ENCODE results near the gene SYT5.
"Not testable (repeated sequence)": the region's sequence is repeated elsewhere in the genome, so short reads cannot be mapped to it uniquely, and the experiment has no call there.

The SYT5 gene

DNA sequence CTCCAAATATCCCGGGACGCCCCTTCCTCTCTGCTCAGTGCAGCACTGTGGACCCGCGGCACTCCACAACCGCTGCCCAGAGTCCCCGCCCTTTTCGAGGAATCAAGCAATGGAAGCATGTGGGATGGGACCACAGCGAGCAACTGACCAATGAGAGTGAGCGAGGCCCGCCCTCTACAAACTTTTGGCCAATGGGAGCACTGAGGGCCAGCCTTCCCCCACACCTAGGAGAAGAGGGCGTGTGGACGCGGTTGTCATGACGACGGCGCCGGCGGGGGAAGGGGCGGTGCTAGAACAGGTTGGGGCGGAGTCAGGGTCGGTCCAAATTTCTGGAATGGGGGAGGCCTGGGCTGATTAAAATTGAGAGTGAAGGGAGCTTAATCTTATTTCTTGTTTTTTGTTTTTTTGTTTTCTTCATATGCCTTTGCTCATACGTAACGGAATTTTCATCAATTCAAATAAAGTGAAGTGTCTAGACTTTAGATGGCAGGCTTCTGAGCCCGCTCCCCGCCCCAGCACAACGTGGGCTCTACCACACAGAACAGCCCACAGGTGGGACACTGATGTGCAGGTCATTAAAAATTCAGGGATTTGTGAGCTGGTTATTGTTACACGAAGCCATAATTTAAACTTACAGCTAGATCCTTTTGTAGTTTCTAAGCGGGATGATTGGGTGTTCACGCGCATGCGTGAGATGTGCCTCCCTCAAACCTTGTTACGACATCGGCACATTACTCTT is 13.4 kb downstream of the SYT5 start, which contains the start of gene DNAAF3:
Gene DNAAF3 (minus strand): TSS at position 84 of the 739 bp plus-strand sequence. CDS start 200 bp downstream, outside the sequence.
- DNase-seq, result peak; percentile 85 to 87

DNA sequence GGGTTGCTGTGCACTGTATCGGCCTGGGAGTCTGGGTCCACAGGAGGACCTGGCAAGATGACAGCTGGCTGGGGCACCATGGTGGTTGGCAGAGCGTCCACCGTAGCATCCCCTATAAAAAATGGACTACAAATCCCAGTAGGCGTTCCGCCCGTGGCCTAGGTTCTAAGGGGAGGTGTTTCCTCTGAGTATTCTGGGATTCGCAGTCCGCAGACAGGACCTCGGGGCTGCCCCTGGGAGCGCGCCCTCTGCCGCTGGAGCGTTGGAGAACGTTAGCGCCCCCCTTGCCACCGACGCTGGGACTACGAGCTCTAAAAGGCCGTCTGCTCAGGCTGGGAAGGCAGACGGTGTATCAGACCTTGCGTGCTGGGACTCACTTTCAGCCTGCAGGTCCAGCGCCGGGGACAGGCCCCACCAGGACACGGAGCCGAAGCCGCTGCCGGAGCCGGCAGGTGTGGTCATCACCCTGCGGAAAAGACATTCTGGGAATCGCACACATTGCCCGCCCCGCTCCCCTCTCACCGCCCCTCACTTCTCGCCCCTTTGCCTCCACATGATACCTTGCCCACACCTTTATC is 14.0 kb downstream of the SYT5 start:
- peak; percentile 67 to 69 for DNase-seq

DNA sequence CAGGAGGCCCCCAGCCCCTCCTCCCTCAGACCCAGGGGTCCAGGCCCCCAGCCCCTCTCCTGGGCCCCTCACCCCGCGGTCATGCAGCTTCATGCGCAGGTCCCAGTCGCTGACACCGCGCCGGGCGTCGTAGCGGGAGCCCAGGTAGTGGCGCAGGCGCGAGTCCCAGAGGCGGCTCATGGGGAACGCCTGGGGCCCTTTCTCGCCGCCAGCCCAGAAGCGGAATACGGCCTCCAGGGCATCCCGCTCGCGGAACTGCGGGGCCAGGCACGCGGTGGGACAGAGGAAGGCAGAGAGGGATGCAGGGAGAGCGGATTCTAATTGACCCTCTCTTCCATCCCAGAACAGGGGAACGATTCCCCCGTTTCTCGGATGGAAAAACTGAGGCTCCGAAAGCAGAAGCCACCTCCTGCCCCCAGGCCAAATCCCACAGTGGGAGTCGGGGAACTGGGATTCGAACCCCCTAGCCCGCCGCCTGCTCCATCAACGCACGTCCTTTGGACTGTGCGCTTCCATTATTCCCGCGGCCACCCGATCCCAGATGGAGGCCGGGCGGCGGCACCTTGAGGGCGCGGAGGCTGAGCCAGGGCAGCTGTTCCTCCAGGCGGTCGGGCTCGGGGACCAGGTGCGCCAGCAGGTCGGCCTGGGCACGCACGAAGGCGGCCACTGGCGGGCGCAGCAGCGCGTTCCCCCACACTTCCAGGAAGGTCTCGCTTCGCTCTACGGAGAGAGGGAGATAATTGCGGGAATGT is 18.3 kb downstream of the SYT5 start:
- no peak for DNase-seq

DNA sequence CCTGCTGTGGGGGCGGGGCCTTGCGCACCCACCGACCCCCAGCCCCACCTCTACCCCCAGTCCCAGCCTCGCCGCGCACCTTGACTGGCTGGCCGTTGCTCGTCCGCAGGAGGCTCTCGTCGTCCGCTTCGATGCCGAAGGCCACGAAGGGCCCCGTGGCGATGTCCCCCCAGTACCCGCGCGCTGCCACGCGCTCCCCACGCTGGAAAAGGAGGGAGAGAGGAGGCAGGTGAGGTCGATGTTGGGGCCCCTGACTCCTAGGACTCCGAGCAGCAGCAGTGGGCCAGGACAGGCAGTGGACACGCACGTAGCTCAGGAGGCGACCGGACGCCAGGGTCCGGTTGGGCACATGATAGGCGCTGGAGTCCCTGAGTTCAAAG is 19.1 kb downstream of the SYT5 start:
- no peak for DNase-seq

DNA sequence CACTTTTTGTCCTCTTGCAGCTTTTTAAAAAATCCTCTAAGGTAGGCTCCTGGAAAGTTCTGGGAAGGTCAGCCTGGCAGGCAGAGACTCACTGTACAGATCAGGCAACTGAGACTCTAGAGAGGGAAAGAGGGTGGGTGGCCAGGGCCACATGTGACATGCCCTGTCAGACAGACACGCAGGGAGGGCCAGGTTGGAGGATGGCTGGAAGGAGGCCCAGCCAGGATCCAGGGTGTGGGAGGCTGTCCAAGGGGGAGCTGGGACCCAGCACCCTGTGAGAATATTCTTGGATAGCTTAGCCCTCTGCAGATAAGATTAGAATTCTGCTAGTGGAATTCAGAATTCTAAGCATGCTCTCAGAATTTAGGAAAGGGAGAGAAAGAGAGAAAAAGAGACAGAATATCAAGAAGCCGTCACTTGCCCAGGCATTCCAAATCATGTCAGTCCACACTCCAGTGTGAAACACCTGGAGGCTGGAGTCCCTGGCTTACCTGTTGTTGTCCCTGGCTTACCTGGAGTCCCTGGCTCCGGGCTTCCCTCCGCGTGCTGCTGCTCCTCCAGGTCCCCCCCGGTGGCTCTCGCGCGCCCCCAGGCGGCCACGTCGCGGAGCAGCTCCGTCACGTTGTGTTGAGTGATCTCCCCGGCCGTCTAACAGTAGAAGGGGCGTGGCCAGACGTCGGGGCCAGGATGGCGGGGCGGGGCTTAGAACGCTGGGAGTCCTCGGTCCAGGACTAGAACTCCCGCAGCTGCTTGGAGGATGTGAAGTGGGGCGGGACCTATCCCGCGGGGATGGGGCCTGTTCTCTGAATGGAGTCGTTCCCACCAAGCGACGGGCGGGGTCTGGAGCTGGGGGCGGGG is 19.7 kb downstream of the SYT5 start:
- DNase-seq, result peak; percentile 93 to 95

DNA sequence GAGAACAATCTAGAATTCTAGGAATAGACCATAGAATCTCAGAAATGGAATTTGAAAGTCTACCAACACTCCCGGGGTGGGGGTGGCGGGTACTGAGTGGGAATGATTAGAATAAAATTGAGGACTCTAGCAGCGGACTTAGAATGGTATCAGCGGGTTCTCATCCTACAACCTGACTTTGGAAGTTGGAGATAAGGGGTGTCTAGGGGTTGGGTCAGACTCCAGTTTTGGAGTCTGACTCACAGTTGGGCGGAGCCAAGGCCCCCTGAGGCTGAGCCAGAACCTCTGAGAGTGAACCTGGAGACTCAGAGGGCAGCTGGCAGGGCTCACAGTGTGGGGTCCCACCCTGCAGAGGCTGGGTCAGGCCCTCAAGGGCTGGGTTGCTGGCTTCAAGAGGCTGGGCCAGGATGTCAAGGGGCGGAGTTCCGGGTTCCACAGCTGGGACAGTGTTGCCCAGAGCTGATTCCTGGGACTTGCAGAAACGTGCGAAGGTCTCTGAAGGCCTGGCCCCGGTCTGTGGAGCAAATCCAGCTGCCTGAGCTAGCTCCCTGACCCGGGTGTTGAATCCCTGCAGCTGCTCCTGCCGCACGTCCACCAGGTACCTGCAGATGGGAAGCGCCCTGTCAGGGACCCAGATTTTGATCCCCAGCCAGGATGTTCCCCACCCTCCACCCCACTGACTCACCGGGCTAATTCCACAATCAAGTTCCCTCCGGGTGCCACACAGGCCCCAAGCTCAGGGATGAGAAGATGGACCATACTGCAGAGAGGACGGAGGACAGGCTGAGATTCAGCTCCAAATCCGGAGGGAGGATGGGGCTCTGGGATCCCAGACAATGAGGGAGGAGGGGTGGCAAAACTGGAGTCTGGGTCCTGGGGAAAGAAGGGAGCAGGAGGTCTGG is 21.0 kb downstream of the SYT5 start:
- no peak for DNase-seq

DNA sequence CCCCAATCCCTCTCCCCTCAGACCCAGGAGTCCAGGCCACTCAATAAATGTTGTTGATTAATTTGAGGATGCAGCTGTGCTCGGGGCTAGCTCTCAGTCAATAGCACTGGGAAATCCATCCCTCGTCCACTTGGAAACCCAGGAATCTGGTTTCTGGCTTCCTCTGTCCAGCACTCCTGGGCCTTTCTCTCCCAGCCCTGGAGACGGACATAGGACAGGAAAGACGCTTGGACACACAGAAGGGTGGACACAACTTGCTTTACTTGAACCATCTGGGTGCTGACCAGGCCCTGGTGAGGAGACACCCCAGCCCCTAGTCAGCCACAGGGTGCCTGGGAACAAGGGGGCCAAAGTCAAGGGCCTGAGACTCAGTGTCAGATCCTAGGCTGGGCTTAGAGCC is 21.7 kb downstream of the SYT5 start:
- no peak for DNase-seq

DNA sequence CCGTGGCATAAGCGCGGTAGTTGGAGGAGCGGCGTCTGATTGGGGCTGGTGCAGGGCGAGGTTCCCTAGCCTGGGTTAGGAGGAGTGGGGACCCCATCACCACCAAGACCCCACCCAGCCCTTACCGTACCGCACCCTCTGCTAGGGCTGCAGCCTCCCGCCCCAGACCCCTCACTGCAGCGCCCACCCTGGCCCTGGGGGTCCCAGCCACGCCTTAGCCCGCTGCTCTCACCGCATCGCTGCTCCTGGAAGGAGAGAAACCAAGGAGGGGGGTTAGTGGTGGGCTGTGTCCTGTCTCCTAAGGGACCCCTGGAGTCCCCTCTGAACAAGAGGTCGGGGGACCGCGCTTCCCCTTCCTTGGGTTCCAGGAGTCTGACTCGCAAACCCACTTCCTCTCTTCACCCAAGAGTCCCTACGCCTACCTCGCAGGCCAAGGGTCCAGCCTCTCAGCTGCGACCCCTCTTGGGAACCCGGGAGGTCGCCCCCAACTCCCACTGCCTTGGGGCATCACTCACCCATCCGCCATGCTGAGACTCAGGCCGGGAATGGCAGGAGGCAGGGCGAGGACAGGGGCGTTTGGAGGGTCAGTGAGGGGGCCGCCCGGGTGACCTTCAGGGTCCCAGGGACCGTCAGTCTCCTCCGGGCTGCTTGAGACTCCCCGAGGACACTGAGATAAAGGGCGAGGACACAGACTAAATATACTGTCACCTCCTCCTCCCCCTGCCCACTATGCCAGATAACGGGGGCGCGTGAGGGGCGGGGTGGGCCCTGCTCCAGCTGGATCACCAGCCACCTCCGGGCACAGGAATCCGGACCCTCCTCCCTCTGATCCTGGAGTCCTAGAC is 22.8 kb downstream of the SYT5 start, which contains the start of gene TNNI3:
Gene TNNI3 (minus strand): TSS at position 669 of the 845 bp plus-strand sequence. CDS start 143 bp downstream, at position 526.
- no peak for DNase-seq

DNA sequence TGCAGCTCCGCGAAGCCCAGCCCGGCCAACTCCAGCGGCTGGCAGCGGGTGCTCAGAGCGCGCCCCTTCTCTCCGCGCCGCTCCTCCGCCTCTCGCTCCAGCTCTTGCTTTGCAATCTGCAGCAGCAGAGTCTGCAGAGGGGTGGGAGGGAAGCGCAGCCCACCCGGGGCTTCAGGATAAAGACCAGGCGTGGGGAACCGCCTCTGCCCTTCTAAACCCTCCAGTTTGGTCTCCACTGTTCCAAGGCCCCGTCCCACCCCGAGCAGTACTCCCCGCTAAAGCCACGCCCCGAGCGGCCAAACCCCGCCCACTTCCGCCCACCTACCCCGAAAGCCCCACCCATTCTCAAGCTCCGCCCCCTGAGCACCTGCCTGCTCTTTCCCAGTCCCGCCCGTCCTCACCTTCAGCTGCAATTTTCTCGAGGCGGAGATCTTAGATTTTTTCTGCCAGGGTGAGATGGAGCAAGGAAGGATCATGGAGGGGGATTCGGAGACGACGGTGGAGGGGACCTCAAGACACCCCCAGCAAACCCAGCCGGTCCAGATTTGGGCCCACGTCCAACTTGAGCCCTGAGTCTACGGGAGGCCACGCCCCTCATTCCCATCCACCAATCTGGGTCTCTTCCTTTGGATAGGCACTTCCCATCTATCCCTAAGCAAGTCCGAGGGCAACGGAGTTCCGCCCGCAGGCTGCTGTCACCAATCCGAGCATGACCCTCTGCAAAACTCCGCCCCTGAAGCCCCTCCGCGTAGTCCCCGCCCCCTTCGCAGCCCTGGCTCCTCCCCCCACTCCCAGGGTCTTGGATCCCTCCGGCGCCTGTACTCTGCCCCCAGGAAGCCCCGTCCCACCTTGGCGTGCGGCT is 23.7 kb downstream of the SYT5 start:
- peak; percentile 71 to 74 for DNase-seq

DNA sequence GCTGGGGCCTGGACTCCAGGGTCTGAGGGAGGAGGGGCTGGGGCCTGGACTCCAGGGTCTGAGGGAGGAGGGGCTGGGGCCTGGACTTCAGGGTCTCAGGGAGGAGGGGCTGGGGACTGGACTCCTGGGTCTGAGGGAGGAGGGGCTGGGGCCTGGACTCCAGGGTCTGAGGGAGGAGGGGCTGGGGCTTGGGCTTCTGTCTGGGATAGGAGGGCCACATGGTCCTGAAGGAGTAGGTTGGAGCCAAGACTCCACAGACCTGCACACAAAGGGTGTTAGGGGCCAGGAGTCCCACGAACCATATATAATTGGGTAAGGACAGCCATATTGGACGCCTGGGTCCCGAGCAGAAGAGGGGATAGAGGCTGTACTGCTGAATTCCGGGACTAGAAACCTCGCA is 24.3 kb downstream of the SYT5 start:
- not testable (repeated sequence) for DNase-seq

DNA sequence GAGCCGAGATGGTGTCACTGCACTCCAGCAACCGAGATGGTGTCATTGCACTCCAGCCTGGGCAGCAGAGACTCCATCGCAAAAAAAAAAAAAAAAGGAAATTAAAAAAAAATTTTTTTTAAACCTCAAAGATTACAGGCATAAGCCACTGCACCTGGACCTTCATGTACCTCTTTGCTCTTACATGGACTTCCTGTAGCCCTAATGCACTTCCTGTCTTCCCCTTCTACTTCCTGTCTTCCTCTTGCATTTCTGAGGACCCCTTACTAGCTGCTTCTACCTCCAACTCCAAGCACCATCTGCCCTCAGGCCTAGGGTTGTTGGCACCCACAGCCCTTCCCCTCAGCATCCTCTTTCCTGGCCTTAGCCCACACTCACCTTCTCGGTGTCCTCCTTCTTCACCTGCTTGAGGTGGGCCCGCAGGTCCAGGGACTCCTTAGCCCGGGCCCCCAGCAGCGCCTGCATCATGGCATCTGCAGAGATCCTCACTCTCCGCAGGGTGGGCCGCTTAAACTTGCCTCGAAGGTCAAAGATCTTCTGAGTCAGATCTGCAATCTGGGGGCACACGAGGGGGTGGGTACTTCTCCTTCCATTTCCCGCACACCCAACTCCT is 26.3 kb downstream of the SYT5 start:
- no peak for DNase-seq

DNA sequence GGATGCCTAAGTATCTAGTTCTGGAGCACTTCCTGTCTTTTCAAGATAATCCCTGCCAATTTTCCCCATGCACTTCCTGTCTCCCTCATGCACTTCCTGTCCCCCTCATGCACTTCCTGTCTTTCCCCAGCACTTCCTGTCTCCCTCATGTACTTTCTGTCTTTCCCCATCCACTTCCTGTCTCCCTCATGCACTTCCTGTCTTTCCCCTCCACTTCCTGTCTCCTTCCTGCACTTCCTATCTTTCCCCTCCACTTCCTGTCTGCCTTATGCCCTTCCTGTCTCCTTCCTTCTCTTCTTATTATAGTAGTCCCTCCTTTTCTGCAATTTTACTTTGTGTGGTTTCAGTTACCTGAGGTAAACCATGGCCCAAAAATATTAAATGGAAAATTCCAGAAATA is 28.1 kb downstream of the SYT5 start:
- DNase-seq, result no peak

DNA sequence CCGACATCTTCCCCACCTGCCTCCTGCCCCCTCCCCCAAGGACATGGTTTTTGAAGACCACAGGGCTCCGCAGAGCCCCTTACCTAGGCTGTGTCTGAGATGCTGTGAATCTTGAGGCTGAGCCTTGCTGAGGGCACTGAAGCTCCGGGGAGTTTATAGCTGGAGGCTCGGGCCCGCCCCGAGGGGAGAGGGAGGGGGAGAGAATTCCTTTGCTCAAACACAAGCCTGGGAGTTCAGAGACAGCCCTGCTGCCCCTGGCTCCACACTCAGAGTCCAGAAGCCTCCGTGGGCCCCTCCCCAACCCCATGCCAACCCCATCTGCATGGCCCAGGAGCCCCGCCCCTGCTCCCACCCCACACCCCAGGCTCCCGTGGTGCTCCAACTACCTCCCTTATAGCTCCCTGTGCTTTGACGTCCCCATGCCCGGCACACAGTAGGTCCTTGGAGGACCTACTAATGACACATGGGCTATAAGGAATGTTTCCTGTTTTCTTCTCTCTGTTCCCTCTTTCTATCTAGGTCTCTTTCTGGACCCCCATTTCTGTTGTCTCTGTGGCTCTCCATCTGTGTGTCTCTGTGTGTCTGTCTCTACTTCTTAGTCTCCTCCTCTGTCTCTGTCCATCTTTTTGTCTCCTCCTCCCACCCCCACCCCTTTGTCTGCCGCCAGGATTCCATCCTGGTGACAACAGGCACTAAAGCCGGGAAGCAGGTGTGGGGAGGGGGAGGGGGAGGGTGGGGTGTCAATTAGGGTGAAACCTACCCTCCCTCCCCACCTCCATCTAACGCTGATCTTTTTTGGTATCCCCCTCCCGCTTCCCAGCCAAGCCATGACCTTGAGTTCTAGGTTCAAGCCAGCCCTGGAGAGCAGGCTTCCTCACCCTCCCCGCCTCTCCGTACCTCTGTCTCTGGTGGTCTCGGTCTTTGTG is 30.7 kb downstream of the SYT5 start, which contains the start of gene TNNT1:
Gene TNNT1 (minus strand): TSS at position 129 of the 926 bp plus-strand sequence. CDS start 2,049 bp downstream, outside the sequence.
- DNase-seq, result no peak

DNA sequence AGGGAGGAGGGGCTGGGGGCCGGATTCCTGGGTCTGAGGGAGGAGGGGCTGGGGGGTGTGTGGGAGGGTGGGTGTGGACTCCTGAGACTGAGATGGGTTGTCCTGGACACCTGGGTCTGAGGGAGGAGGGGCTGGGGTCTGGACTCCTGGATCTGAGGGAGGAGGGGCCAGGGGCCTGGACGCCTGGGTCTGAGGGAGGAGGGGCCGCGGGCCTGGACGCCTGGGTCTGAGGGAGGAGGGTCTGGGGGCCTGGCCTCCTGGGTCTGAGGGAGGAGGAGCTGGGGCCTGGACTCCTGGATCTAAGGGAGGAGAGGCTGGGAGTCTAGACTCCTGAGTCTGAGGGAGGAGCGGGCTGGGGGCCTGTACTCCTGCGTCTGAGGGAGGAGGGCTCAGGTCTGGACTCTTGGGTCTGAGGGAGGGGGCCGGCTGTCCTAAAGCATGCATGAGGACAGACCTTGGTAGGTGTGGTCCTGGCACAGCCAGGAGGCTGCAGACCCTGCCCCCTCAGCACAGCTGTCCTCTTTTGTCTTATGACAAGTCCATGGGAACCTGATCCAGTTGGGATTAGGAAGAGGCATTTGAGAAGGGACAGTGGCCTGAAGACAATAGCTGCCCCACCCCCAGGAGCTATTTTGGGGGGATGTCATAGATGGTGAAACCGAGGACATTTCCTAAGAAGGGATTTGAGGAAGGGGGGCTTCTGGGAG is 32.4 kb downstream of the SYT5 start:
- no peak for DNase-seq

DNA sequence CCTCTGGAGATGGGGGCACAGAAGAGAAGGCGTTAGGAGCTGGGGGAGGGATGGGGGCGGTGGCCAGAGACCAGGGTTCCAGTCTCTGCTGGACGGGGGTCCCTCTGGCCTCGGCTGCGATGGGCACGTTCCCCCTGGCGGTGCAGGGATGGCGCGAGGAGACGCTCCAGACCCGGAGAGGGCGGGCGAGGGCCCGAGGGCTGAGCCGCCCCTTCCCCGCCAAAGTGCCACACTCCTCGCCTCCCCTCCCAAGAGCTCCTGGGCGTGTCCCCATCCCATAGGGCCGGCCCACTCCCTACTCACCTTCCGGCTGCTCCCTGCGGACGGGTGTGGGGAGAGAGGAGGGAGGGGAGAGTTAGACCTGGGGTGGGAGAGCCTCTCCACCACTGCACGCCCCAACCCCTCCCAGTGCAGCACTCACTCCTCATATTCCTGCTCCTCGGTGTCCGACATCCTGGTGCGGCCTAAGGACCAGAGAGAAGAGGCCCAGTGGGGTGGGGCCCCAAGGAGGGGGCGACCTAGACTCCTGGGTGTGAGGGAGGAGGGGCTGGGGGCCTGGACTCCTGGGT is 33.3 kb downstream of the SYT5 start:
- no peak for DNase-seq

DNA sequence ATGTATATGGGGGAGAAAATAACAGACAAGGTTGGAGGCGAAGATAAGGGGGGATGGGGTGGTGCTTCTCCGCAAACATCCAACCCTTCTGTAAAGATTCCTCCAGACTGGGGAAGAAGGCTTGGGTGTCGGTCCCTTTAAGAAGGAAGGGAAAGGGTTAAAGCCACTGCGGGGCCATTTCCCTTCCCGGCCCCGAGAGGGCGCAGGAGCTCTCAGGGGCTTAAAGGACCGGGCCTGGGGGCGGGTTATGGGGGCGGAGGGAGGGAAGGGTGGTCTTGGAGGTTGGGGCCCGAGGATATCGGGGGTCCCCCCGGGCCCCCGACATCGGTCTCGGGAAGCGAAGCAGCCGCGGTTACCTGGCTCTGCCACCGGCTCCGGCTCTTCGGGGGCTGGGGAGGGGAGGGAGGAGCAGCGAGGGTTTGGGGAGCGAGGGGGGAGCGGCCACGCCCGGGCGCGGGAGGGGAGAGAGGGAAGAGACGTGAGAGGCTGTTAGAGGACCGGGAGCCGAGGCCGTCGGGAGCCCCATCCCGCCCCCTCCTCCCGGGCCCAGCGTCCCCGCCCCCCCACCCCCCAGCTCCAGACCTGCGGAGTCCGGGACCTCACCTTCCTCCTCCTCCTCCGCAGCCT is 33.9 kb downstream of the SYT5 start:
- DNase-seq, result peak; percentile 50 to 54
